GM19193 (cell line): ENCODE results near the gene TMEM198.

ENCODE experiments used
- POLR2A ChIP-seq: IDR thresholded peaks from 4 replicates; pipeline ENCODE4 v1.6.1; 2011; ENCODE audit not compliant: insufficient read depth, insufficient read length; ENCODE audit errors: extremely low read depth

Gene TMEM198

DNA sequence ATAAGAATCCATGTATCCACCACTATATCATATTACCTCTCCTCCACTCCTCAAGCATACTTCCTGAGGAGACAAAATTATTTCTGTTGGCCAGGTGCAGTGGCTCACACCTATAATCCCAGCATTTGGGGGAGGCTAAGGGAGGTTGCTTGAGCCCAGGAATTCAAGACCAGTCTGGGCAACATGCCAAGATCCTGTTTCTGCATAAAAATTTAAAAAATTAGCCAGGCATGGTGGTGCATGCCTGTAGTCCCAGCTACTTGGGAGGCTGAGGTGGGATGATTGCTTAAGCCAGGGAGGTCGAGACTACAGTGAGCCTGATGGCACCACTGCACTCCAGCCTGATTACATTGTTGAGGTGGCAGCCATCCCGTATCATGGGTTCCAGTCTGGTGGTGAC, 37.5 kb downstream of the TMEM198 start:
- no peak for TF ChIP-seq POLR2A

DNA sequence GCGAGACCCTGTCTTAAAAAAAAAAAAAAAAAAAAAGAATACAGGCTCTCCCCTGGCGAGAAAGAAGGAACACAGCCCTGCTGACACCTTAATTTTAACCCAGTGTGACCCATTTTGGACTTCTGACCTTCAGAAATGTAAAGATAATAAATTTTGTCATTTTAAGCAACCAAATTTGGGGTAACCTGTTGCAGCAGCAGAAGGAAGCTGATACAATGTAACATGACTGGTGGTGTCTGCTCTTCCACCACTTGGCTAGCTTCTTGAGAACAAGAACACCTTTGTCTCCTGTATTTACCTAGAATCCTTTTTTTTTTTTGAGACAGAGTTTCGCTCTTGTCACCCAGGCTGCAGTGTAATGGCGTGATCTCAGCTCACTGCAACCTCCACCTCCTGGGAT, 47.3 kb downstream of the TMEM198 start:
- no peak for TF ChIP-seq POLR2A

DNA sequence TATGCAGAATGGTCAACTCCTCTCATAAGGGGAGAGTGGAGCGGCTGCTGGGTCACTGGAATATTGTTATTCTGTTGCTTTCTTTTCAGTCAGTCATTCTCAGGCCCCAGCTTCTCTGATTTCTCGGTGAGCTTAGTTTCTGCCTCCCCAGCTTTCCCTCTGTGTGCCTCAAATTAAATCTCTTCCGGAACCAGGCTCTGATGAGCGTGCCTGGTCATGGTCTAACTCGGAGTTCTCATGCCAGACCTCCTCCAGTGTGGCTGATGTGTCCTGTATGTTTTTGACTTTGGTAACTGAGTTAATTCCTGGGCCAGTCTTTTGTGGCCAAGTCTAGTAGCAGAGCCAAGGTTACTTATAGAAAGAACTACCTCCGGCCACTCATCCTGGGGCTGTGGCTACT, 48.9 kb downstream of the TMEM198 start:
- TF ChIP-seq POLR2A: no peak

DNA sequence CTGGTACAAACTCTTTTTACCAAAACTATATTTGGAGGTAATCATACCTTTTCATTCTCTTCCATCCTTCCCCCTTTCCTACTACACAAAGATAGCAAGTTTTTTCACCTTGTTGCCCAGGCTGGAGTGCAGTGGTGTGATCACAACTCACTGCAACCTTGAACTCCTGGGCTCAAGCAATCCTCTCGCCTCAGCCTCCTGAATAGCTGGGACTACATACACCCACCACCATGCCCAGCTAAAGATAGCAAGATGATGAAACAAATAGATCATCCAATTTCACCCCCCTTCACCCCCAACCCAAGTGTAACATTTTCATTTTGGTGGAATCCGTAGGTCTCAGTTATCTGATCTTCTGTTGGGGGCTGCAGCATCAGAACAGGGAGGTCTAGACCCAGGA, 49.3 kb downstream of the TMEM198 start:
- TF ChIP-seq POLR2A: no peak

DNA sequence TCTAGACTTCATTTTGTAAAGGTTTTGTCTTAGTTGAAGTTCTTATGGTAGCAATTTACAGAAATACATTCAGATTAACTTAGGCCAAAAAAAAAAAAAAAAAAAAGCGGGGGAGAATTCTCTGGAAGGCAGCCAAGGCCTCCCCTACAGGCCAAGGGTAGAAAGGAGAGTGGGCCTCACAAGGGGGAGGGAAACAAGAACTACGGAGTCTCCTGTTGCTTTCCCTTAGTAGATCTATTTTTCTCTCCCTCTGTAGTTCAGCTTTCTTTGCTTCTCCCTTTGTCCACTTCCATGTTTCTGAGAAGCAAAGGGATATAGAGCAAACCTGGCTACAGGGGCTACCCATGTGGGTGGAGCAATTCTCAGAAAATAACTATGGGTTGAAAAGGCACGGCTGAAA, 51.4 kb downstream of the TMEM198 start:
- no peak for TF ChIP-seq POLR2A

DNA sequence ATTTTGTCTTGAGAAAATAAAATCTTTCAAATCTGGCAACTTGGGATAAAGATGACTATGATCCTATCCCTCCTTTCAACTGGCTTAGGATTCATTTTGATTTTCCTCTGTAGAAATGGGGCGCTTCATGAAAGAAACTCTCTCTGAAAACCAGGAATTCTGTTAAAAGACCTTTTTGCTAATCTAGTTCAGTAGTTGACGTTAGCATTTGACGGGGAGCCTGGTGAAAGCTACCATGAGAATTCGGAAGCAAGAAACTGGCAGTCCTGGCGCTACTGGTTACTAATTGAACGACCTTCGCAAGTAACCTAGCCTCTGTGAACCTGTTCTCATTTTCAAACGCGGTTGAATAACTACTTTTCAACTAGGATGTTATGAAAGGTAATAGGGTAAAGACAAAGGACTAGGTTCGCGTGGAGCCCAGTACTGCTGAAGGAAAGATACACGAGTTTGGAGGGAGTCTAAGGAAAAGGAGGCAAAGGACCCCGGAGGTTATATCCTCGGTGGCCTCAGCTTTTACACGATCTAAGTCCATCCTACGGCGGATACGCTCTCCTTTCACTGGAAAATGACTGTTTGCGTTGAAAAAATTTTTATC, 53.2 kb downstream of the TMEM198 start:
- TF ChIP-seq POLR2A: no peak

DNA sequence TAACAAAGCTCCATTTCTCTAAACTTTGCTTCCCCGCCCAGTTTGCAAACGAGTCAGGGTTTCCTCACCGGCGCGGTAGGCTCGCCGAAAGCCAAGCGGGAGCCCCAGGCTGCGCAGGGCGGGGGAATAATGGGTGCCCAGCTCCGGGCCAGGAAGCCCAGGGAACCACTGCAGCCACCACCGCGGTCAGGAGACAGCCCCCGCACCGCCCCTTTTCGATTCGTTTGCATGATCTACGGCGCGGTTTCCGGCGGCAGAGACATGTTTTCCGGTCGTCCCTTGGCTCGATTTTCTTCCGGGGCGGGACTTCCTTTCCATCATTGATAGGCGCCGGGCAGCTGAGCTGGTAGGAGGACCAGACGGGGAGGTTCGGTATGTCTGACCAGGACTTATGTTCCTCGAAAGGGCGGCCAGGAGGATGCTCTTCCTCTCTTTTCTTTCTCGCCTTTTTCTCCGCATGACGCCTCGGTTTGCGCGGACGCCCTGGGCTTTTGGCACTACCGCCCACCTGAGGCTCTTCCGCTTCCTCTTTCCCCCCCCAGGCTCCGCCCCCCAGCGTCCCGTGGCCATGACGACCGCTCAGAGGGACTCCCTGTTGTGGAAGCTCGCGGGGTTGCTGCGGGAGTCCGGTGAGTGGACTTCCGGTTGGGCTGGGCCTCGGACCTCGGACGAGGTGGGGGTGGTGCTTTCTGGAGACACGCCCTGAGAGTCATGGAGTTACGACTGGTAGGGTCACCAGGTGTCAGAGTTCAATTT, 53.9 kb downstream of the TMEM198 start, which contains the start of gene STK11IP:
Gene STK11IP, plus strand, starts transcription at position 306 of the 756 bp plus-strand sequence. Its CDS starts 263 bp downstream, at position 569.
- peak; percentile 97 for TF ChIP-seq POLR2A

DNA sequence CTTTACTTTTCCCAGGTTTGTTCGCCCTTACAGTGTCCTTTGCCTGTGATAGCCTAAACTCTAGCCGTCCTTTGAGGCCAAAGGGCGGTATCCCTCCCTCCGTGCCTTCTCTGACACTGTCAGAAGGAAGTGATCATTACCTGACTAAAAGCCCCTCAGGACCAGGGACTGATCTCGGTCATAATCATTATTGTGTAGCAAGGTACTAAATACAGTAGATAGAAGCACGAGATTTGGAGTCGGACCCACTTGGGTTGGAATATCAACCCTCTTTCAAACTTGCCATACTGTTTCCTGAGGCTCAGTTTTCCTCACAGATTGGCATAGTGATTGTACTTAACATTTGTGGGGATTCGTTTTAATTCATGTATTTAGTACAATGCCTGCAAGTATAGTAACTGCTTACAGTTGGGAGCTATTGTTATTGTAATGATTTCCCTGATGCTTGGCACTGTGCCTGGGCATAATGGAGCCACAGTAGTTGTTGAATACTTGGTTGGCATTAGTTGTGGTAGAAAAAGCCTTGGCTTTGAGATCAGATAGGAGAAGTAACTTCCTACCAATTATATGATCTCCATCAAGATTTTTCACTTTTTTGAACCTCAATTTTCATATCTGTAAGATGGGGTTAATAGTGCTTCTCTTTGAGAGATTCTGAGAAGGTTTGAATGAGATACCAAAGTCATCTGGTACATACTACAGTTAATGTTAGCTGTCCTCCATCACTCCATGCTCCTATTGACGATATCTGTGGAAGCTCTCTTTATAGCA, 54.7 kb downstream of the TMEM198 start:
- no peak for TF ChIP-seq POLR2A
